GM23338 (cell line): ENCODE measurements around the gene GIMAP1. TPM values are rescaled to one million over a fixed set of nuclear protein-coding genes. Genes with fewer than 3 reads are reported as not detected.

Source experiments
- ATAC-seq: fragments of 200-7000 bp; cut with Tn5 transposase; 3 replicates; pipeline ENCODE4 v1.9.1; 2020
- DNase-seq: peaks from one replicate; pipeline ENCODE4 v3.0.0-alpha.2; 2015; ENCODE audit warnings: low spot score
- H2AFZ ChIP-seq: fragments of 200-600 bp; sonication (generic); 2 replicates; pipeline ENCODE4 v1.8.0; 2016; ENCODE audit warnings: antibody characterized with exemption, mild to moderate bottlenecking, moderate library complexity
- H3F3A ChIP-seq: fragments of 200-600 bp; sonication (generic); replicated peaks from 2 replicates; pipeline ENCODE4 v1.8.0; 2017; ENCODE audit warnings: antibody characterized with exemption, mixed run types, low read depth
- H3K27ac ChIP-seq: fragments of 200-600 bp; sonication (generic); 2 replicates; pipeline ENCODE4 v1.6.1; 2016; ENCODE audit warnings: low read depth
- H3K27me3 ChIP-seq: fragments of 200-600 bp; sonication (generic); 2 replicates; pipeline ENCODE4 v1.8.0; 2016; ENCODE audit warnings: mild to moderate bottlenecking, mixed run types, moderate library complexity; ENCODE audit not compliant: insufficient read depth
- H3K36me3 ChIP-seq: fragments of 200-600 bp; sonication (generic); 2 replicates; pipeline ENCODE4 v1.8.0; 2016; ENCODE audit warnings: mild to moderate bottlenecking; ENCODE audit not compliant: insufficient read depth
- H3K4me1 ChIP-seq: fragments of 200-600 bp; sonication (generic); 2 replicates; pipeline ENCODE4 v1.8.0; 2016; ENCODE audit warnings: mild to moderate bottlenecking, moderate library complexity; ENCODE audit not compliant: insufficient read depth
- H3K4me2 ChIP-seq: fragments of 200-600 bp; sonication (generic); 2 replicates; pipeline ENCODE4 v1.7.1; 2017; ENCODE audit warnings: mixed run types
- H3K4me3 ChIP-seq: fragments of 200-600 bp; sonication (generic); 2 replicates; pipeline ENCODE4 v1.6.1; 2016; ENCODE audit warnings: mixed run types
- H3K79me2 ChIP-seq: fragments of 200-600 bp; sonication (generic); replicated peaks from 2 replicates; pipeline ENCODE4 v1.8.0; 2017; ENCODE audit warnings: mild to moderate bottlenecking; ENCODE audit not compliant: insufficient read depth
- H3K9me2 ChIP-seq: fragments of 200-600 bp; sonication (generic); 2 replicates; pipeline ENCODE4 v1.8.0; 2017; ENCODE audit not compliant: insufficient read depth
- H4K20me1 ChIP-seq: fragments of 200-600 bp; sonication (generic); replicated peaks from 2 replicates; pipeline ENCODE4 v1.8.0; 2017; ENCODE audit warnings: mild to moderate bottlenecking; ENCODE audit not compliant: insufficient read depth
- H3K27ac Mint-ChIP-seq: 2 replicates; pipeline ENCODE4 v1.8.0; 2020; ENCODE audit warnings: inconsistent platforms, mild to moderate bottlenecking, moderate library complexity, mixed read lengths
- H3K27me3 Mint-ChIP-seq: 3 replicates; pipeline ENCODE4 v1.8.0; 2022; ENCODE audit warnings: low read depth, mild to moderate bottlenecking, moderate library complexity, mixed read lengths, inconsistent platforms; ENCODE audit not compliant: insufficient read depth, poor library complexity
- H3K36me3 Mint-ChIP-seq: 3 replicates; pipeline ENCODE4 v1.8.0; 2021; ENCODE audit warnings: low read depth, mild to moderate bottlenecking, inconsistent platforms, moderate library complexity, mixed read lengths
- H3K4me1 Mint-ChIP-seq: 3 replicates; pipeline ENCODE4 v1.8.0; 2020; ENCODE audit warnings: mild to moderate bottlenecking, inconsistent platforms, mixed read lengths
- H3K4me3 Mint-ChIP-seq: 3 replicates; pipeline ENCODE4 v1.8.0; 2021; ENCODE audit warnings: moderate library complexity, mild to moderate bottlenecking, inconsistent platforms, mixed read lengths
- H3K9me3 Mint-ChIP-seq: 3 replicates; pipeline ENCODE4 v1.8.0; 2020; ENCODE audit warnings: moderate library complexity, mild to moderate bottlenecking, inconsistent platforms, mixed read lengths
- EZH2phosphoT487 ChIP-seq: fragments of 200-600 bp; sonication (generic); IDR thresholded peaks from one replicate; pipeline ENCODE4 v1.8.1; 2018; ENCODE audit warnings: antibody characterized with exemption; ENCODE audit not compliant: unreplicated experiment
- NANOG ChIP-seq: IDR thresholded peaks from 2 replicates; pipeline ENCODE4 v1.6.1; 2016; ENCODE audit warnings: antibody characterized with exemption, borderline replicate concordance
- STAT1 ChIP-seq: IDR thresholded peaks from one replicate; pipeline ENCODE4 v1.6.1; 2016; ENCODE audit warnings: antibody characterized with exemption; ENCODE audit not compliant: unreplicated experiment
- polyA plus RNA-seq: library from polyadenylated mRNA; unstranded; fragments of >200 nt; fragmentation: Nextera tagmentation; extraction: Ambion mirVana; gene quantifications from 2 replicates; pipeline ENCODE4 v1.2.1, GENCODE V29; 2016
- total RNA-seq: library from RNA; depleted of rRNA; stranded (reverse); fragments of >200 nt; shearing (Covaris generic); gene quantifications from 2 replicates; pipeline ENCODE4 v1.2.3, GENCODE V29; 2014
- TF ChIP-seq, protein P1 (sequence below), 2 experiments: fragments of 200-600 bp in 1 of 2; sonication (generic) in 1 of 2; conservative IDR thresholded peaks; 2 replicates each; pipeline versions ENCODE4 v1.5.1 to v1.6.1; 2016 to 2017; ENCODE audit warnings: antibody characterized with exemption in 2 of 2, low read depth in 2 of 2, mild to moderate bottlenecking in 2 of 2, moderate library complexity in 1 of 2
- TF ChIP-seq, protein P2 (sequence below): fragments of 250-450 bp; sonication (Bioruptor Pico); IDR thresholded peaks from 2 replicates; pipeline ENCODE4 v1.5.0; 2020; ENCODE audit warnings: mild to moderate bottlenecking, moderate library complexity
- TF ChIP-seq, protein P3 (sequence below): IDR thresholded peaks from 2 replicates; pipeline ENCODE4 v1.6.1; 2016; ENCODE audit warnings: antibody characterized with exemption

GIMAP1 gene
- total and polyA plus RNA-seq, 2 experiments from 2014 or later: not detected

DNA sequence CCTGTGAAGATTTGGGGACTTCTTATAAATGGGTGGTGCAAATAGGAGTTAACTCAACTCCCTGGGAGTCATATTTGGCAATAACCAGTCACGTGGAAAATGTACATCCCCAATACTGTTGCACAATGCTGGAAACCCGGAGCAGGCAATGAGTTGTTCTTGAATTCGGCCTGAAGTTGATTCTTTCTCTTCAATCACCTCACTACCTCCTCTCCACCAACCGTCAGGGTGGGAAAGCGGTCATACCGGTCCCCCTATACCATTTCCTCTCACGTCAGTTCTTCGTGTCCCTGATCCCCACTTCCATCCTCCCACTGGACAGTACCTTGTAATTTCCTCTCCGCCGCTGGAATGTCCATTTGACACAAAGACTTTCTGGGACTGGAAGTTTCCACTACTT lies 23.6 kb downstream of the GIMAP1 start (continued):
- no peak for TF ChIP-seq STAT1
- no peak for TF ChIP-seq NANOG

DNA sequence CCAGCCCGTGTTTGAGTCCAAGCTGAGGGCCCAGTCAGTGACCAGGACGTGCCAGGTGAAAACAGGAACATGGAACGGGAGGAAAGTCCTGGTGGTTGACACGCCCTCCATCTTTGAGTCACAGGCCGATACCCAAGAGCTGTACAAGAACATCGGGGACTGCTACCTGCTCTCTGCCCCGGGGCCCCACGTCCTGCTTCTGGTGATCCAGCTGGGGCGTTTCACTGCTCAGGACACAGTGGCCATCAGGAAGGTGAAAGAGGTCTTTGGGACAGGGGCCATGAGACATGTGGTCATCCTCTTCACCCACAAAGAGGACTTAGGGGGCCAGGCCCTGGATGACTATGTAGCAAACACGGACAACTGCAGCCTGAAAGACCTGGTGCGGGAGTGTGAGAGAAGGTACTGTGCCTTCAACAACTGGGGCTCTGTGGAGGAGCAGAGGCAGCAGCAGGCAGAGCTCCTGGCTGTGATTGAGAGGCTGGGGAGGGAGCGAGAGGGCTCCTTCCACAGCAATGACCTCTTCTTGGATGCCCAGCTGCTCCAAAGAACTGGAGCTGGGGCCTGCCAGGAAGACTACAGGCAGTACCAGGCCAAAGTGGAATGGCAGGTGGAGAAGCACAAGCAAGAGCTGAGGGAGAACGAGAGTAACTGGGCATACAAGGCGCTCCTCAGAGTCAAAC lies 26.0 kb downstream of the GIMAP1 start:
- Mint-ChIP-seq H3K27ac (no peak overlapping the region), H3K4me1 (no peaks in the 10 kb centered on the region), H3K9me3 (no peaks in the 10 kb centered on the region; the same call in 1 of the 3 replicates), H3K27me3 (peaks cover 99% of the 10 kb centered on the region), H3K36me3 (no peaks in the 10 kb centered on the region), H3K4me3 (no peak overlapping the region)
- Histone ChIP-seq H3K27me3 (peaks cover 98% of the 10 kb centered on the region), H3K27ac (no peak overlapping the region), H3K4me3 (no peak overlapping the region), H3K9me2 (no peaks in the 10 kb centered on the region), H3K79me2 (no peaks in the 10 kb centered on the region), H4K20me1 (peaks cover 19% of the 10 kb centered on the region), H3K4me1 (no peaks in the 10 kb centered on the region), H3K4me2 (no peak overlapping the region), H3F3A (no peaks in the 10 kb centered on the region), H2AFZ (no peak overlapping the region), H3K36me3 (no peaks in the 10 kb centered on the region)
- DNase-seq: no peak
- TF ChIP-seq, protein P1, sequence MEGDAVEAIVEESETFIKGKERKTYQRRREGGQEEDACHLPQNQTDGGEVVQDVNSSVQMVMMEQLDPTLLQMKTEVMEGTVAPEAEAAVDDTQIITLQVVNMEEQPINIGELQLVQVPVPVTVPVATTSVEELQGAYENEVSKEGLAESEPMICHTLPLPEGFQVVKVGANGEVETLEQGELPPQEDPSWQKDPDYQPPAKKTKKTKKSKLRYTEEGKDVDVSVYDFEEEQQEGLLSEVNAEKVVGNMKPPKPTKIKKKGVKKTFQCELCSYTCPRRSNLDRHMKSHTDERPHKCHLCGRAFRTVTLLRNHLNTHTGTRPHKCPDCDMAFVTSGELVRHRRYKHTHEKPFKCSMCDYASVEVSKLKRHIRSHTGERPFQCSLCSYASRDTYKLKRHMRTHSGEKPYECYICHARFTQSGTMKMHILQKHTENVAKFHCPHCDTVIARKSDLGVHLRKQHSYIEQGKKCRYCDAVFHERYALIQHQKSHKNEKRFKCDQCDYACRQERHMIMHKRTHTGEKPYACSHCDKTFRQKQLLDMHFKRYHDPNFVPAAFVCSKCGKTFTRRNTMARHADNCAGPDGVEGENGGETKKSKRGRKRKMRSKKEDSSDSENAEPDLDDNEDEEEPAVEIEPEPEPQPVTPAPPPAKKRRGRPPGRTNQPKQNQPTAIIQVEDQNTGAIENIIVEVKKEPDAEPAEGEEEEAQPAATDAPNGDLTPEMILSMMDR (conservative IDR thresholded peaks at IDR 0.05; ENCODE audit: low read depth in 2 of 2): no peak
- no peak for TF ChIP-seq STAT1
- ATAC-seq: no peak

DNA sequence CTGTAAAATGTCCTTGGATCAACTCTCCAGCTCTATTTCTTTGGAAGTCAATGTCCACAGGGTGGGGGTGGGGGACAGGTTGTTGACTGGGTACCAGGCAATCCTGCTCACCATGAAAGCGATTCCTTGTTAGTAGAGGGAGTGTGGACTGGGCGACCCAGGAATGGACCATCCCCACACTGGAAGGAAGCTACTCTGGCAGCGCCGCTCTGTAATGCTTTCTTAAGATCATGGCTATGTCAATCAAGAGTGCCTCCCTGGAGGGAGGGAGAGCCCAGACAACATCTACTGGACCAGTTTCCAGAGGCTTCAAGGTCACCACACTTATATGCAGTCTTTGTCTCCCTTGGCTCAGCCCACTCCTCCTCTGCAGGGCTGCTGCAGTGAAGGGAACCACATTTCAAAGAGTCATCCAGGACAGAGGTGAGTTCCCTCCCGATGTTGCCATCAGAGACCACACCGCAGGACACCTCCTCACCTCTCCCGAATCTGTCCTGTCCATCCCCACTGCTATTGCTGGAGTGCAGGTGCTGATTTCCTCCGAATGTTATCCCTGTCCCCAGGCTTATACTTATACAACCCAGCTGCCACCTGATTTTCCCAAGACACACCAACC lies 27.7 kb downstream of the GIMAP1 start:
- Mint-ChIP-seq H3K4me3 (no peak overlapping the region), H3K36me3 (no peaks in the 10 kb centered on the region), H3K27ac (no peak overlapping the region), H3K4me1 (no peaks in the 10 kb centered on the region), H3K27me3 (peaks cover 98% of the 10 kb centered on the region), H3K9me3 (no peaks in the 10 kb centered on the region; the same call in 1 of the 3 replicates)
- Histone ChIP-seq H4K20me1 (peaks cover 8% of the 10 kb centered on the region), H3K4me1 (no peaks in the 10 kb centered on the region), H2AFZ (no peak overlapping the region), H3K79me2 (no peaks in the 10 kb centered on the region), H3K4me3 (no peak overlapping the region), H3K36me3 (no peaks in the 10 kb centered on the region), H3F3A (no peaks in the 10 kb centered on the region), H3K27me3 (peaks cover 98% of the 10 kb centered on the region), H3K27ac (no peak overlapping the region), H3K4me2 (no peak overlapping the region), H3K9me2 (no peaks in the 10 kb centered on the region)
- no peak for ATAC-seq
- no peak for DNase-seq
- TF ChIP-seq, protein P2, sequence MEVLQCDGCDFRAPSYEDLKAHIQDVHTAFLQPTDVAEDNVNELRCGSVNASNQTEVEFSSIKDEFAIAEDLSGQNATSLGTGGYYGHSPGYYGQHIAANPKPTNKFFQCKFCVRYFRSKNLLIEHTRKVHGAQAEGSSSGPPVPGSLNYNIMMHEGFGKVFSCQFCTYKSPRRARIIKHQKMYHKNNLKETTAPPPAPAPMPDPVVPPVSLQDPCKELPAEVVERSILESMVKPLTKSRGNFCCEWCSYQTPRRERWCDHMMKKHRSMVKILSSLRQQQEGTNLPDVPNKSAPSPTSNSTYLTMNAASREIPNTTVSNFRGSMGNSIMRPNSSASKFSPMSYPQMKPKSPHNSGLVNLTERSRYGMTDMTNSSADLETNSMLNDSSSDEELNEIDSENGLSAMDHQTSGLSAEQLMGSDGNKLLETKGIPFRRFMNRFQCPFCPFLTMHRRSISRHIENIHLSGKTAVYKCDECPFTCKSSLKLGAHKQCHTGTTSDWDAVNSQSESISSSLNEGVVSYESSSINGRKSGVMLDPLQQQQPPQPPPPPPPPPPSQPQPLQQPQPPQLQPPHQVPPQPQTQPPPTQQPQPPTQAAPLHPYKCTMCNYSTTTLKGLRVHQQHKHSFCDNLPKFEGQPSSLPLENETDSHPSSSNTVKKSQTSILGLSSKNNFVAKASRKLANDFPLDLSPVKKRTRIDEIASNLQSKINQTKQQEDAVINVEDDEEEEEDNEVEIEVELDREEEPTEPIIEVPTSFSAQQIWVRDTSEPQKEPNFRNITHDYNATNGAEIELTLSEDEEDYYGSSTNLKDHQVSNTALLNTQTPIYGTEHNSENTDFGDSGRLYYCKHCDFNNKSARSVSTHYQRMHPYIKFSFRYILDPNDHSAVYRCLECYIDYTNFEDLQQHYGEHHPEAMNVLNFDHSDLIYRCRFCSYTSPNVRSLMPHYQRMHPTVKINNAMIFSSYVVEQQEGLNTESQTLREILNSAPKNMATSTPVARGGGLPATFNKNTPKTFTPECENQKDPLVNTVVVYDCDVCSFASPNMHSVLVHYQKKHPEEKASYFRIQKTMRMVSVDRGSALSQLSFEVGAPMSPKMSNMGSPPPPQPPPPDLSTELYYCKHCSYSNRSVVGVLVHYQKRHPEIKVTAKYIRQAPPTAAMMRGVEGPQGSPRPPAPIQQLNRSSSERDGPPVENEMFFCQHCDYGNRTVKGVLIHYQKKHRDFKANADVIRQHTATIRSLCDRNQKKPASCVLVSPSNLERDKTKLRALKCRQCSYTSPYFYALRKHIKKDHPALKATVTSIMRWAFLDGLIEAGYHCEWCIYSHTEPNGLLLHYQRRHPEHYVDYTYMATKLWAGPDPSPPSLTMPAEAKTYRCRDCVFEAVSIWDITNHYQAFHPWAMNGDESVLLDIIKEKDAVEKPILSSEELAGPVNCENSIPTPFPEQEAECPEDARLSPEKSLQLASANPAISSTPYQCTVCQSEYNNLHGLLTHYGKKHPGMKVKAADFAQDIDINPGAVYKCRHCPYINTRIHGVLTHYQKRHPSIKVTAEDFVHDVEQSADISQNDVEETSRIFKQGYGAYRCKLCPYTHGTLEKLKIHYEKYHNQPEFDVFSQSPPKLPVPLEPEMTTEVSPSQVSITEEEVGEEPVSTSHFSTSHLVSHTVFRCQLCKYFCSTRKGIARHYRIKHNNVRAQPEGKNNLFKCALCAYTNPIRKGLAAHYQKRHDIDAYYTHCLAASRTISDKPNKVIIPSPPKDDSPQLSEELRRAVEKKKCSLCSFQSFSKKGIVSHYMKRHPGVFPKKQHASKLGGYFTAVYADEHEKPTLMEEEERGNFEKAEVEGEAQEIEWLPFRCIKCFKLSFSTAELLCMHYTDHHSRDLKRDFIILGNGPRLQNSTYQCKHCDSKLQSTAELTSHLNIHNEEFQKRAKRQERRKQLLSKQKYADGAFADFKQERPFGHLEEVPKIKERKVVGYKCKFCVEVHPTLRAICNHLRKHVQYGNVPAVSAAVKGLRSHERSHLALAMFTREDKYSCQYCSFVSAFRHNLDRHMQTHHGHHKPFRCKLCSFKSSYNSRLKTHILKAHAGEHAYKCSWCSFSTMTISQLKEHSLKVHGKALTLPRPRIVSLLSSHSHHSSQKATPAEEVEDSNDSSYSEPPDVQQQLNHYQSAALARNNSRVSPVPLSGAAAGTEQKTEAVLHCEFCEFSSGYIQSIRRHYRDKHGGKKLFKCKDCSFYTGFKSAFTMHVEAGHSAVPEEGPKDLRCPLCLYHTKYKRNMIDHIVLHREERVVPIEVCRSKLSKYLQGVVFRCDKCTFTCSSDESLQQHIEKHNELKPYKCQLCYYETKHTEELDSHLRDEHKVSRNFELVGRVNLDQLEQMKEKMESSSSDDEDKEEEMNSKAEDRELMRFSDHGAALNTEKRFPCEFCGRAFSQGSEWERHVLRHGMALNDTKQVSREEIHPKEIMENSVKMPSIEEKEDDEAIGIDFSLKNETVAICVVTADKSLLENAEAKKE: no peak
- TF ChIP-seq EZH2phosphoT487 (no peak), STAT1 (no peak)
- TF ChIP-seq, protein P1 (conservative IDR thresholded peaks at IDR 0.05; ENCODE audit: low read depth in 2 of 2): no peak
- TF ChIP-seq, protein P3, sequence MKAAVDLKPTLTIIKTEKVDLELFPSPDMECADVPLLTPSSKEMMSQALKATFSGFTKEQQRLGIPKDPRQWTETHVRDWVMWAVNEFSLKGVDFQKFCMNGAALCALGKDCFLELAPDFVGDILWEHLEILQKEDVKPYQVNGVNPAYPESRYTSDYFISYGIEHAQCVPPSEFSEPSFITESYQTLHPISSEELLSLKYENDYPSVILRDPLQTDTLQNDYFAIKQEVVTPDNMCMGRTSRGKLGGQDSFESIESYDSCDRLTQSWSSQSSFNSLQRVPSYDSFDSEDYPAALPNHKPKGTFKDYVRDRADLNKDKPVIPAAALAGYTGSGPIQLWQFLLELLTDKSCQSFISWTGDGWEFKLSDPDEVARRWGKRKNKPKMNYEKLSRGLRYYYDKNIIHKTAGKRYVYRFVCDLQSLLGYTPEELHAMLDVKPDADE: no peak
